IMR-90 (cell line): ENCODE results near the gene FCSK. TPM values are rescaled to one million over a fixed set of nuclear protein-coding genes. Genes with fewer than 3 reads are reported as not detected.

Experiments
- ATAC-seq: fragments of 200-7000 bp; cut with Tn5 transposase; 2 replicates; pipeline ENCODE4 v1.9.1; 2020; ENCODE audit warnings: low read depth, mild to moderate bottlenecking, moderate library complexity
- BruUV-seq: library from RNA; stranded (reverse); fragments of 400-500 nt; replicated peaks from 2 replicates; lab custom pipeline; 2021; lab: Mats Ljungman, UMichigan
- CTCF ChIA-PET: fragments of 300-600 bp; formaldehyde crosslinking; extraction: SDS; loops from one replicate; lab custom pipeline; 2021; ENCODE audit warnings: antibody characterized with exemption; lab: Yijun Ruan, JAX
- POLR2A ChIA-PET: fragments of 300-600 bp; sonication (Branson Sonifier 250); formaldehyde crosslinking; loops from one replicate; lab custom pipeline; 2022; ENCODE audit warnings: antibody characterized with exemption; ENCODE audit not compliant: unreplicated experiment; lab: Charles Lee
- DNase-seq: peaks from one replicate; pipeline ENCODE4 v3.0.0; 2013
- H2AFZ ChIP-seq: replicated peaks from 2 replicates; pipeline ENCODE3; 2013; ENCODE audit warnings: low read length, mild to moderate bottlenecking; ENCODE audit not compliant: poor library complexity
- H2AK5ac ChIP-seq: 2 replicates; pipeline ENCODE4 v1.6.1; 2013; ENCODE audit warnings: low read depth, low read length, inconsistent platforms
- H2AK9ac ChIP-seq: replicated peaks from 2 replicates; pipeline ENCODE3; 2013; ENCODE audit warnings: mild to moderate bottlenecking, low read depth, low read length, moderate library complexity; ENCODE audit not compliant: poor library complexity
- H2BK120ac ChIP-seq: 2 replicates; pipeline ENCODE4 v1.6.1; 2013; ENCODE audit warnings: low read depth, low read length, inconsistent platforms
- H2BK15ac ChIP-seq: 3 replicates; pipeline ENCODE4 v1.6.1; 2013; ENCODE audit warnings: low read depth, low read length, inconsistent platforms
- H2BK20ac ChIP-seq: 2 replicates; pipeline ENCODE4 v1.6.1; 2013; ENCODE audit warnings: low read depth, mild to moderate bottlenecking, inconsistent platforms, low read length, moderate library complexity
- H2BK5ac ChIP-seq: 2 replicates; pipeline ENCODE4 v1.6.1; 2013; ENCODE audit warnings: mild to moderate bottlenecking, low read depth, low read length, inconsistent platforms; ENCODE audit not compliant: poor library complexity, severe bottlenecking
- H3K14ac ChIP-seq: replicated peaks from 2 replicates; pipeline ENCODE4 v1.6.1; 2013; ENCODE audit warnings: low read depth, low read length, inconsistent platforms
- H3K18ac ChIP-seq: 2 replicates; pipeline ENCODE4 v1.6.1; 2013; ENCODE audit warnings: low read depth, low read length, control low read depth
- H3K23ac ChIP-seq: 2 replicates; pipeline ENCODE4 v1.6.1; 2013; ENCODE audit warnings: low read depth, low read length, inconsistent platforms
- H3K27ac ChIP-seq: 2 replicates; pipeline ENCODE4 v1.5.1; 2013; ENCODE audit warnings: mild to moderate bottlenecking, control low read depth, low read length; ENCODE audit not compliant: insufficient read depth
- H3K27me3 ChIP-seq: 2 replicates; pipeline ENCODE4 v1.6.1; 2013; ENCODE audit warnings: low read length; ENCODE audit not compliant: control insufficient read depth, insufficient read depth
- H3K36me3 ChIP-seq: 2 replicates; pipeline ENCODE4 v1.6.1; 2013; ENCODE audit warnings: low read length, mixed read lengths; ENCODE audit not compliant: control insufficient read depth, insufficient read depth
- H3K4ac ChIP-seq: 2 replicates; pipeline ENCODE4 v1.6.1; 2013; ENCODE audit warnings: low read depth, low read length, inconsistent platforms
- H3K4me1 ChIP-seq: 2 replicates; pipeline ENCODE4 v1.6.1; 2013; ENCODE audit warnings: low read length, mixed read lengths; ENCODE audit not compliant: control insufficient read depth, insufficient read depth
- H3K4me2 ChIP-seq: 2 replicates; pipeline ENCODE4 v1.6.1; 2013; ENCODE audit warnings: low read depth, mild to moderate bottlenecking, control low read depth, low read length, moderate library complexity
- H3K4me3 ChIP-seq: 2 replicates; pipeline ENCODE4 v1.5.1; 2013; ENCODE audit warnings: low read depth, mild to moderate bottlenecking, control low read depth, low read length, moderate library complexity; ENCODE audit not compliant: insufficient read depth
- H3K56ac ChIP-seq: 2 replicates; pipeline ENCODE4 v1.6.1; 2013; ENCODE audit warnings: low read length, inconsistent platforms; ENCODE audit not compliant: insufficient read depth; ENCODE audit errors: extremely low read depth
- H3K79me1 ChIP-seq, 2 experiments: 2 replicates each; pipeline ENCODE4 v1.6.1; 2013; ENCODE audit warnings: low read length in 2 of 2, inconsistent platforms in 1 of 2, low read depth in 1 of 2
- H3K9ac ChIP-seq: 2 replicates; pipeline ENCODE4 v1.6.1; 2013; ENCODE audit warnings: low read depth, low read length, control low read depth
- H3K9me1 ChIP-seq: 2 replicates; pipeline ENCODE4 v1.6.1; 2013; ENCODE audit warnings: low read length, inconsistent platforms; ENCODE audit not compliant: insufficient read depth
- H3K9me3 ChIP-seq: 2 replicates; pipeline ENCODE4 v1.6.1; 2013; ENCODE audit warnings: low read length; ENCODE audit not compliant: control insufficient read depth, insufficient read depth
- H4K20me1 ChIP-seq: 2 replicates; pipeline ENCODE4 v1.6.1; 2013; ENCODE audit warnings: low read length, inconsistent platforms; ENCODE audit not compliant: insufficient read depth
- H4K5ac ChIP-seq: 2 replicates; pipeline ENCODE4 v1.6.1; 2013; ENCODE audit warnings: mild to moderate bottlenecking, low read depth, low read length, control low read depth
- H4K8ac ChIP-seq, 2 experiments: 2 replicates each; pipeline ENCODE4 v1.6.1; 2013; ENCODE audit warnings: low read depth in 2 of 2, low read length in 2 of 2, control low read depth in 1 of 2, inconsistent platforms in 1 of 2
- H4K91ac ChIP-seq: 2 replicates; pipeline ENCODE4 v1.6.1; 2013; ENCODE audit warnings: low read depth, low read length, inconsistent platforms; ENCODE audit not compliant: insufficient read depth
- BHLHE40 ChIP-seq: fragments of 150-350 bp; IDR thresholded peaks from 2 replicates; pipeline ENCODE4 v1.6.1; 2016; ENCODE audit warnings: mild to moderate bottlenecking, low read depth, low read length
- CEBPB ChIP-seq: IDR thresholded peaks from 2 replicates; pipeline ENCODE4 v1.6.1; 2012; ENCODE audit warnings: low read depth, low read length, improper control_type of control experiment
- CHD1 ChIP-seq: IDR thresholded peaks from 2 replicates; pipeline ENCODE4 v1.6.1; 2012; ENCODE audit warnings: low read depth, low read length, improper control_type of control experiment
- CTCF ChIP-seq: conservative IDR thresholded peaks from 2 replicates; pipeline ENCODE4 v1.5.1; 2012; ENCODE audit warnings: mild to moderate bottlenecking, low read depth, low read length, improper control_type of control experiment
- ELK1 ChIP-seq: fragments of 150-350 bp; IDR thresholded peaks from 2 replicates; pipeline ENCODE4 v1.6.1; 2016; ENCODE audit warnings: low read depth, mild to moderate bottlenecking, low read length, moderate library complexity, borderline replicate concordance
- MAZ ChIP-seq: IDR thresholded peaks from 2 replicates; pipeline ENCODE4 v1.6.1; 2012; ENCODE audit warnings: low read depth, mild to moderate bottlenecking, low read length, improper control_type of control experiment, moderate library complexity, borderline replicate concordance
- MXI1 ChIP-seq: IDR thresholded peaks from 2 replicates; pipeline ENCODE4 v1.6.1; 2012; ENCODE audit warnings: low read depth, mild to moderate bottlenecking, low read length, moderate library complexity, borderline replicate concordance
- RCOR1 ChIP-seq: IDR thresholded peaks from 2 replicates; pipeline ENCODE4 v1.6.1; 2012; ENCODE audit warnings: mild to moderate bottlenecking, low read length, improper control_type of control experiment; ENCODE audit not compliant: insufficient replicate concordance
- RFX5 ChIP-seq: IDR thresholded peaks from 2 replicates; pipeline ENCODE4 v1.8.0; 2012; ENCODE audit warnings: low read depth, mild to moderate bottlenecking, low read length, moderate library complexity
- WGBS, 2 experiments: methylation state at CpG; one replicate each; pipeline versions ENCODE4 v1.1.5 to v1.1.7; 2013; ENCODE audit warnings: missing lambda C conversion rate in 2 of 2; ENCODE audit not compliant: insufficient read length in 1 of 2; ENCODE audit errors: extremely low coverage in 2 of 2; 5-methylcytosine and 5-hydroxymethylcytosine counted together
- dilution Hi-C: fragments of 300-500 bp; cut with HindIII; formaldehyde crosslinking; loops from one replicate; pipeline ENCODE4 v1.14.3; 2018; ENCODE audit warnings: low sequenced_read_pairs; ENCODE audit not compliant: unreplicated experiment
- in situ Hi-C: fragments of 300-500 bp; cut with MboI; formaldehyde crosslinking; loops from 3 replicates; pipeline ENCODE4 v1.14.3; 2019; ENCODE audit warnings: low sequenced_read_pairs, inconsistent platforms, mixed read lengths
- intact Hi-C: fragments of 100-400 bp; cut with micrococcal nuclease; formaldehyde crosslinking; loops from 2 replicates; pipeline ENCODE4 v1.10.0; 2022
- polyA plus RNA-seq, 3 experiments: library from polyadenylated mRNA; depleted of rRNA; stranded (reverse); fragments of >200 nt; gene quantifications; 2 replicates each; pipeline ENCODE4 v1.2.3, GENCODE V29; 2012; ENCODE audit warnings: low replicate concordance in 1 of 3
- total RNA-seq: library from RNA; depleted of rRNA; stranded (reverse); fragments of >200 nt; gene quantifications from 2 replicates; pipeline ENCODE4 v1.2.3, GENCODE V29; 2012

The FCSK gene
- total and polyA plus RNA-seq, 2 of the 4 experiments (the other 2 are of a cell fraction), result 6.1 to 7.2 TPM

GRCh38 chr16:70412385-70412784 lies 42.0 kb upstream of the FCSK start:
- Histone ChIP-seq H3K4me3 (no peak overlapping the region), H2AK5ac (no peak overlapping the region), H4K20me1 (peaks cover 17% of the 10 kb centered on the region), H2BK120ac (no peak overlapping the region), H2BK5ac (no peak overlapping the region), H3K36me3 (peaks cover 7% of the 10 kb centered on the region), H3K9me3 (no peaks in the 10 kb centered on the region), H3K56ac (no peak overlapping the region), H3K79me1 (peaks cover 26 to 70% of the 10 kb centered on the region in 2 experiments), H3K4ac (no peak overlapping the region), H2BK15ac (no peak overlapping the region), H3K14ac (no peak overlapping the region), H4K91ac (no peak overlapping the region), H3K4me2 (no peak overlapping the region), H4K8ac (no peak overlapping the region), H3K18ac (no peak overlapping the region), H3K23ac (no peak overlapping the region), H3K9me1 (peaks cover 16% of the 10 kb centered on the region; the same call in 1 of the 2 replicates), H3K27me3 (no peaks in the 10 kb centered on the region), H2AK9ac (no peak overlapping the region), H3K27ac (no peak overlapping the region), H2BK20ac (no peak overlapping the region), H4K5ac (no peak overlapping the region), H3K9ac (no peak overlapping the region), H2AFZ (no peak overlapping the region), H3K4me1 (no peaks in the 10 kb centered on the region; the same call in 1 of the 2 replicates)
- BruUV-seq, result no TSS peak
- no CpG with 5 or more reads among the region's 8 CpGs for WGBS, 2 experiments
- ATAC-seq (no peak), DNase-seq (no peak)
- in situ Hi-C loops (no loop called here), dilution Hi-C loops (no loop called here), intact Hi-C loops (no loop called here)
- TF ChIP-seq CTCF (no peak), CEBPB (no peak), ELK1 (no peak), BHLHE40 (no peak), CHD1 (no peak), RFX5 (no peak), MAZ (no peak), MXI1 (no peak), RCOR1 (no peak)
- POLR2A ChIA-PET, result no interaction called here
- CTCF ChIA-PET, result no interaction called here
